Astrocyte of the cerebellum (primary cell): ENCODE data around the gene TNNI3.
"Not testable (repeated sequence)": the region's sequence is repeated elsewhere in the genome, so short reads cannot be mapped to it uniquely, and the experiment has no call there.

Experiments
- DNase-seq: peaks from one replicate; pipeline ENCODE4 v3.0.0-alpha.2; 2011; ENCODE audit warnings: low read depth
- H3K4me3 ChIP-seq: 2 replicates; pipeline ENCODE4 v1.5.1; 2011; ENCODE audit warnings: mild to moderate bottlenecking, low read depth, low read length, moderate library complexity
- in situ Hi-C: cut with HindIII; loops from 2 replicates; pipeline ENCODE4 v1.10.0; 2017; ENCODE audit warnings: low sequenced_read_pairs
- TF ChIP-seq, protein P1 (sequence below): IDR thresholded peaks from 2 replicates; pipeline ENCODE4 v1.5.1; 2012; ENCODE audit warnings: low read length, low read depth, moderate library complexity, mild to moderate bottlenecking; ENCODE audit errors: missing control alignments

The TNNI3 gene

DNA sequence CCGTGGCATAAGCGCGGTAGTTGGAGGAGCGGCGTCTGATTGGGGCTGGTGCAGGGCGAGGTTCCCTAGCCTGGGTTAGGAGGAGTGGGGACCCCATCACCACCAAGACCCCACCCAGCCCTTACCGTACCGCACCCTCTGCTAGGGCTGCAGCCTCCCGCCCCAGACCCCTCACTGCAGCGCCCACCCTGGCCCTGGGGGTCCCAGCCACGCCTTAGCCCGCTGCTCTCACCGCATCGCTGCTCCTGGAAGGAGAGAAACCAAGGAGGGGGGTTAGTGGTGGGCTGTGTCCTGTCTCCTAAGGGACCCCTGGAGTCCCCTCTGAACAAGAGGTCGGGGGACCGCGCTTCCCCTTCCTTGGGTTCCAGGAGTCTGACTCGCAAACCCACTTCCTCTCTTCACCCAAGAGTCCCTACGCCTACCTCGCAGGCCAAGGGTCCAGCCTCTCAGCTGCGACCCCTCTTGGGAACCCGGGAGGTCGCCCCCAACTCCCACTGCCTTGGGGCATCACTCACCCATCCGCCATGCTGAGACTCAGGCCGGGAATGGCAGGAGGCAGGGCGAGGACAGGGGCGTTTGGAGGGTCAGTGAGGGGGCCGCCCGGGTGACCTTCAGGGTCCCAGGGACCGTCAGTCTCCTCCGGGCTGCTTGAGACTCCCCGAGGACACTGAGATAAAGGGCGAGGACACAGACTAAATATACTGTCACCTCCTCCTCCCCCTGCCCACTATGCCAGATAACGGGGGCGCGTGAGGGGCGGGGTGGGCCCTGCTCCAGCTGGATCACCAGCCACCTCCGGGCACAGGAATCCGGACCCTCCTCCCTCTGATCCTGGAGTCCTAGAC, at the start of gene TNNI3:
TSS of gene TNNI3 (minus strand) at position 669 of the 845 bp plus-strand sequence. CDS start at position 526, 143 bp downstream.
- no peak within 1 kb of the TSS for H3K4me3 ChIP-seq
- in situ Hi-C loops, result no loop called here
- DNase-seq, result no peak
- TF ChIP-seq, protein P1, sequence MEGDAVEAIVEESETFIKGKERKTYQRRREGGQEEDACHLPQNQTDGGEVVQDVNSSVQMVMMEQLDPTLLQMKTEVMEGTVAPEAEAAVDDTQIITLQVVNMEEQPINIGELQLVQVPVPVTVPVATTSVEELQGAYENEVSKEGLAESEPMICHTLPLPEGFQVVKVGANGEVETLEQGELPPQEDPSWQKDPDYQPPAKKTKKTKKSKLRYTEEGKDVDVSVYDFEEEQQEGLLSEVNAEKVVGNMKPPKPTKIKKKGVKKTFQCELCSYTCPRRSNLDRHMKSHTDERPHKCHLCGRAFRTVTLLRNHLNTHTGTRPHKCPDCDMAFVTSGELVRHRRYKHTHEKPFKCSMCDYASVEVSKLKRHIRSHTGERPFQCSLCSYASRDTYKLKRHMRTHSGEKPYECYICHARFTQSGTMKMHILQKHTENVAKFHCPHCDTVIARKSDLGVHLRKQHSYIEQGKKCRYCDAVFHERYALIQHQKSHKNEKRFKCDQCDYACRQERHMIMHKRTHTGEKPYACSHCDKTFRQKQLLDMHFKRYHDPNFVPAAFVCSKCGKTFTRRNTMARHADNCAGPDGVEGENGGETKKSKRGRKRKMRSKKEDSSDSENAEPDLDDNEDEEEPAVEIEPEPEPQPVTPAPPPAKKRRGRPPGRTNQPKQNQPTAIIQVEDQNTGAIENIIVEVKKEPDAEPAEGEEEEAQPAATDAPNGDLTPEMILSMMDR, result no peak

DNA sequence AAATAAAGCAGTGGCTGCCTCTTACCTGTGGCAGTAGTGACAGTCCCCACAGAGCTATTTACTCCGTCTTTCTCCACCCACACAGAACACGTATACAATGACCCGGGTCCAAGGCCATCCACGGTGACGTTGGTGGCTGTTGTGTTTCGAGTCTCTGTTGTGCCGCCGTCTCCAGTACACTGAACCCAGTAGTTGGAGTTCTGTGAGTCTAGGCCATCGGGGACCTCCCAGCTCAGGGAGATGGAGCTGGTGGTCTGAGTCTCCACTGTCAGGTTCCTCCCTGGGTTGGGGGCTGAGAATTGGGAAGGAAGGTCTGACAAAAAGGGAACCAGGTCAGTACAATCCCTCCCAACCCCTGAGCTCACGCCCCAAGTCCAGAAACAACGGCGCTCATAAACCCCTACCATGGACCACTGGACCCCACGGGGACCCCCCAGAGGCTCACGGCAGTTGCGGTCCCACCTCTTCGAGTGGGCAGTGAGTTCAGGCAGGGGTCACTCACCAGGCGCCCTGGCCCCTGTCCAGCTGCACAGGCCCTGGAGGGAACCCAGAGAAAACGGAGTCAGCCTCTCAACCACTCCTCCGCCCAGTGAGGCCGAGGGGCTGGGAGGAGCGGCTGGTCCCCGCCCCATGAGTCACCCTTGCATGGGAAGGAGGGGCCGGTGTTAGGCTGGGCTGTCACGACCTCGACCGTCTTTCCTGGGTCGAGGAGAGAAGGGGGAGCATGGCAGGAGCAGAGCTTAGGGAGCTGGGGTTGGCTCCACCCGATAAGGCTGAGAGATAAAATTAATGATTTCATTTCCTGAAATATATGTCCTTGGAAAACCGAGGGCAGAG, 49.4 kb upstream of the TNNI3 start:
- TF ChIP-seq, protein P1, result no peak
- in situ Hi-C loops, result no loop called here
- H3K4me3 ChIP-seq, result peak overlapping the region; percentile 29
- DNase-seq, result peak; percentile 32

DNA sequence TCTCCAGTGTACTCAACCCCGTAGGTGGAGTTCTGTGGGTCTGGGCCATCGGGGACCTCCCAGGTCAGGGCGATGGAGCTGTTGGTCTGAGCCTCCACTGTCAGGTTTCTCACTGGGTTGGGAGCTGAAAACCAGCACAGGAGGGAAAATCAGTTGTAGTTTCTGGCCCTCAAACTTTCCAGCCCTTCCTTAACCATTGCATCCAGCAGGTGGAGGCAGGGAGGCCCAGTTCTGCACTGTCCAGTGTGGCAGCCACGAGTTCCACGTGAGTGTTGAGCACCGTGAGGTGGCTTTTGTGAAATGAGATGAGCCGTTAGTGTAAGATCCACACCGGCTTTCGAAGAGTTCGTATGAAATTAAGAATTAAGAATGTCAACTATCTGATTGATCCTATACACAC, 44.7 kb upstream of the TNNI3 start:
- H3K4me3 ChIP-seq, in situ Hi-C loops, DNase-seq: not testable (repeated sequence)

DNA sequence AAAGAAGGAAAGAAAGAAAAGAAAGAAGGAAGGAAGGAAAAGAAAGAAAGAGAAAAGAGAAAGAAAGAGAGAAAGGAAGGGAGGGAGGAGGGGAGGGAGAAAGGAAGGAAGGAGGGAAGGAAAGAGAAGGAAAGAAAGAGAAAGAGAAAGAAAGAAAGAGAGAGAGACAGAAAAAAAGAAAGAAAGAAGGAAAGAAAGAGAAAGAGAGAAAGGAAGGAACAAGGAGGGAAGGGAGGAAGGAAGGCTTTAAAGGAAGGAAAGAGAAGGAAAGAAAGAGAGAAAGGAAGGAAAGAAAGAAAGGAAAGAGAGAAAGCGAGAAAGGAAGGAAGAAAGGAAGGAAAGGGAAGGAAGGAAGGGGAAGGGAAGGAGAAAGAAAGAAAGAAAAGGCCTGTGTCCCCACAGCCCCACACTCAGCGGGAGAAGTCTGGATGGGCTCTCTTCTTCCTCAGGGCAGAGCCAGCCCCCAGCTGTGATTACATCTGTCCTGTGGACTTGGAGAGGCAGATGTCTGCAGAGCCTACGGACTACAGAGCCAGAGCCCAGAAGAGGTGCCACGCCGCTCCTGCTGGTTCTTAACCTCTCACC, 42.2 kb upstream of the TNNI3 start:
- no peak for DNase-seq
- TF ChIP-seq, protein P1, result no peak
- H3K4me3 ChIP-seq, result no peak overlapping the region
- in situ Hi-C loops, result no loop called here

DNA sequence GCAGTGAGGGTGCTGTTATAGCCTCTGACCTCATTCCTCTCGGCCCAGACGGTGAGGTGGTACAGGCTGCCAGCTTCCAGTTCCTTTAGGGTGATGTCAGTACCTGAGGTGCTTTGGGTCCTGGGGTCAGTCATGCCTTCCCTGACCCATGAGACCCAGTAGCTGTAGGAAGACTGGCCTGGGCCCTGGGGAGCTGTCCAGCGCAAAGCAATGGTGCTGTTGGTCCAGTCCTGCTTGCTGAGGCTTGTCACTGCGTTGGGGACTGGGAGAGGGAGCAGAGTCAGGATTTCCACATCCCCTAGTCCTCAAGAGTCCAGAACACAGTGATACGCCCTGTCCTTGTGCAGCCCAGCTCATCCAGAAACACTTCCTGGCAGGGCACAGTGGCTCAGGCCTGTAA, 41.1 kb upstream of the TNNI3 start:
- in situ Hi-C loops, result no loop called here
- TF ChIP-seq, protein P1, result no peak
- H3K4me3 ChIP-seq, result no peak overlapping the region
- DNase-seq, result no peak

DNA sequence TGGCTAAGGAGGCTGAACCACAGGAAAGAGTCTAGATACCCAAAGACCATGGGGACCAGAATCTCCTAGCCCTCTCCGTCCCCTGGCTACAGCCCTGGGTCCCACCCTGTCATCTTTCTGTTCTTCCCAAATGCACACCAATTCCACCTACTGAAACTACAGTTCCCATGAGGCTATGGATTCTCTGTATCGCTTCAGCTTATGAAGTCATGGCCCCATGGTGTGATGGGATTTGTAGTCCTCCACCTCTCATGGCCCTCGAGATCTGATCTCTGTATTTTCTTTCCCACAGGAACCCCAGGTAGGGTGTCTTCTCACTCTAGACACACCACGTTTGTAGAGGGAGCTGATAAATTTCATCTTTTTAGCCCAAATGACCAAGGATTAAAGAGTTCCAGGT, 40.0 kb upstream of the TNNI3 start:
- no peak overlapping the region for H3K4me3 ChIP-seq
- in situ Hi-C loops, result no loop called here
- TF ChIP-seq, protein P1, result no peak
- no peak for DNase-seq
